Activated CD4-positive, alpha-beta memory T cell treated with anti-CD3 and anti-CD28 coated beads for 36 hours (primary cell): Measurements from ENCODE around the gene MAD1L1. TPM values are rescaled to one million over a fixed set of nuclear protein-coding genes. Genes with fewer than 3 reads are reported as not detected.

Experiments used
- CTCF ChIA-PET: fragments of 350-600 bp; sonication (Branson Sonifier 250); formaldehyde crosslinking; loops from one replicate; lab custom pipeline; 2021; ENCODE audit warnings: antibody characterized with exemption, inconsistent platforms; lab: Charles Lee
- POLR2A ChIA-PET: fragments of 350-600 bp; sonication (Branson Sonifier 250); formaldehyde crosslinking; loops from one replicate; lab custom pipeline; 2021; ENCODE audit warnings: antibody characterized with exemption; lab: Charles Lee
- DNase-seq: peaks from one replicate; pipeline ENCODE4 v3.0.0-alpha.2; 2020
- H3K27ac Mint-ChIP-seq: one replicate; pipeline ENCODE4 v1.8.0; 2021; ENCODE audit warnings: mixed read lengths
- H3K27me3 Mint-ChIP-seq: one replicate; pipeline ENCODE4 v1.8.0; 2021; ENCODE audit warnings: mixed read lengths
- H3K36me3 Mint-ChIP-seq: one replicate; pipeline ENCODE4 v1.8.0; 2021; ENCODE audit warnings: mixed read lengths
- H3K4me1 Mint-ChIP-seq: one replicate; pipeline ENCODE4 v1.8.0; 2021; ENCODE audit warnings: low read depth, mixed read lengths
- H3K4me3 Mint-ChIP-seq: one replicate; pipeline ENCODE4 v1.8.0; 2021; ENCODE audit warnings: mild to moderate bottlenecking, mixed read lengths
- H3K9me3 Mint-ChIP-seq: one replicate; pipeline ENCODE4 v1.8.0; 2021; ENCODE audit warnings: mixed read lengths
- intact Hi-C: fragments of 100-400 bp; cut with micrococcal nuclease; formaldehyde crosslinking; loops from one replicate; pipeline ENCODE4 v1.15.1; 2023
- total RNA-seq, 2 experiments: library from RNA; stranded (reverse); gene quantifications; one replicate each; pipeline ENCODE4 v1.2.3, GENCODE V29; 2021

MAD1L1 gene
- total RNA-seq, 2 experiments from 2014 or later, result 44.4 to 47.8 TPM

- intact Hi-C loops, result no loop called here
- no peak overlapping the region for H3K27ac Mint-ChIP-seq
- no peak for DNase-seq
- ChIA-PET CTCF (no interaction called here), POLR2A (no interaction called here)
- no peaks in the 10 kb centered on the region for H3K4me1 Mint-ChIP-seq
- H3K27me3 Mint-ChIP-seq, result no peaks in the 10 kb centered on the region
- no peaks in the 10 kb centered on the region for H3K9me3 Mint-ChIP-seq
- no peak overlapping the region for H3K4me3 Mint-ChIP-seq
- peaks cover 11% of the 10 kb centered on the region for H3K36me3 Mint-ChIP-seq
These were observed 30.9 kb downstream of the MAD1L1 start for GRCh38 chr7:2201686-2202360.

GRCh38 chr7:2201128-2201527, 31.6 kb downstream of the MAD1L1 start:
- DNase-seq, result no peak
- peaks cover 4% of the 10 kb centered on the region for H3K9me3 Mint-ChIP-seq
- CTCF ChIA-PET, result no interaction called here
- H3K36me3 Mint-ChIP-seq, result peaks cover 17% of the 10 kb centered on the region
- POLR2A ChIA-PET, result no interaction called here
- H3K4me3 Mint-ChIP-seq, result no peak overlapping the region
- intact Hi-C loops, result no loop called here
- no peaks in the 10 kb centered on the region for H3K4me1 Mint-ChIP-seq
- no peak overlapping the region for H3K27ac Mint-ChIP-seq
- H3K27me3 Mint-ChIP-seq, result no peaks in the 10 kb centered on the region

- POLR2A ChIA-PET, result no interaction called here
- Mint-ChIP-seq H3K27me3 (no peaks in the 10 kb centered on the region), H3K9me3 (peaks cover 10% of the 10 kb centered on the region), H3K27ac (no peak overlapping the region), H3K4me1 (no peaks in the 10 kb centered on the region), H3K4me3 (no peak overlapping the region), H3K36me3 (peaks cover 23% of the 10 kb centered on the region)
- CTCF ChIA-PET, result no interaction called here
- DNase-seq, result no peak
- intact Hi-C loops, result no loop called here
These were observed 32.2 kb downstream of the MAD1L1 start for GRCh38 chr7:2200584-2200980.

- DNase-seq, result no peak
- no peak overlapping the region for H3K27ac Mint-ChIP-seq
- peaks cover 26% of the 10 kb centered on the region for H3K36me3 Mint-ChIP-seq
- CTCF ChIA-PET, result no interaction called here
- peaks cover 15% of the 10 kb centered on the region for H3K9me3 Mint-ChIP-seq
- H3K4me3 Mint-ChIP-seq, result no peak overlapping the region
- POLR2A ChIA-PET, result no interaction called here
- H3K4me1 Mint-ChIP-seq, result no peaks in the 10 kb centered on the region
- H3K27me3 Mint-ChIP-seq, result no peaks in the 10 kb centered on the region
- intact Hi-C loops, result no loop called here
These were observed 32.7 kb downstream of the MAD1L1 start for GRCh38 chr7:2199956-2200583.

GRCh38 chr7:2199528-2199927, 33.2 kb downstream of the MAD1L1 start:
- Mint-ChIP-seq H3K27ac (no peak overlapping the region), H3K4me3 (no peak overlapping the region), H3K4me1 (no peaks in the 10 kb centered on the region), H3K9me3 (peaks cover 16% of the 10 kb centered on the region), H3K36me3 (peaks cover 26% of the 10 kb centered on the region), H3K27me3 (no peaks in the 10 kb centered on the region)
- DNase-seq, result no peak
- intact Hi-C loops, result no loop called here
- ChIA-PET POLR2A (no interaction called here), CTCF (no interaction called here)

GRCh38 chr7:2198760-2199159, 34.0 kb downstream of the MAD1L1 start:
- no peak for DNase-seq
- Mint-ChIP-seq H3K4me1 (no peaks in the 10 kb centered on the region), H3K4me3 (no peak overlapping the region), H3K36me3 (peaks cover 28% of the 10 kb centered on the region), H3K9me3 (peaks cover 16% of the 10 kb centered on the region), H3K27me3 (no peaks in the 10 kb centered on the region), H3K27ac (no peak overlapping the region)
- intact Hi-C loops, result no loop called here
- POLR2A ChIA-PET, result no interaction called here
- CTCF ChIA-PET, result no interaction called here

GRCh38 chr7:2198206-2198605, 34.5 kb downstream of the MAD1L1 start:
- ChIA-PET CTCF (no interaction called here), POLR2A (no interaction called here)
- H3K27ac Mint-ChIP-seq, result no peak overlapping the region
- DNase-seq, result no peak
- peaks cover 28% of the 10 kb centered on the region for H3K36me3 Mint-ChIP-seq
- H3K9me3 Mint-ChIP-seq, result peaks cover 16% of the 10 kb centered on the region
- no peaks in the 10 kb centered on the region for H3K4me1 Mint-ChIP-seq
- intact Hi-C loops, result no loop called here
- no peaks in the 10 kb centered on the region for H3K27me3 Mint-ChIP-seq
- H3K4me3 Mint-ChIP-seq, result no peak overlapping the region

GRCh38 chr7:2197436-2198155, 35.1 kb downstream of the MAD1L1 start:
- intact Hi-C loops, result no loop called here
- DNase-seq, result no peak
- CTCF ChIA-PET, result no interaction called here

GRCh38 chr7:2196381-2197378, 36.1 kb downstream of the MAD1L1 start:
- Mint-ChIP-seq H3K27me3 (no peaks in the 10 kb centered on the region), H3K36me3 (peaks cover 32% of the 10 kb centered on the region), H3K27ac (no peak overlapping the region), H3K9me3 (peaks cover 16% of the 10 kb centered on the region), H3K4me3 (no peak overlapping the region), H3K4me1 (no peaks in the 10 kb centered on the region)
- CTCF ChIA-PET, result no interaction called here
- intact Hi-C loops, result no loop called here
- DNase-seq, result no peak
- POLR2A ChIA-PET, result no interaction called here

More at GRCh38 chr7:2197436-2198155, 35.1 kb downstream of the MAD1L1 start:
- H3K27me3 Mint-ChIP-seq, result no peaks in the 10 kb centered on the region
- H3K36me3 Mint-ChIP-seq, result peaks cover 28% of the 10 kb centered on the region
- H3K4me3 Mint-ChIP-seq, result no peak overlapping the region
- POLR2A ChIA-PET, result no interaction called here
- H3K27ac Mint-ChIP-seq, result no peak overlapping the region
- no peaks in the 10 kb centered on the region for H3K4me1 Mint-ChIP-seq
- peaks cover 16% of the 10 kb centered on the region for H3K9me3 Mint-ChIP-seq

- intact Hi-C loops, result no loop called here
- H3K9me3 Mint-ChIP-seq, result peaks cover 16% of the 10 kb centered on the region
- no peak for DNase-seq
- H3K27ac Mint-ChIP-seq, result no peak overlapping the region
- H3K4me3 Mint-ChIP-seq, result no peak overlapping the region
- no peaks in the 10 kb centered on the region for H3K27me3 Mint-ChIP-seq
- ChIA-PET CTCF (interaction anchor here (0.5 to 1.7 kb wide), 7 partner anchors 9 to 617 kb away, joined by 3 to 12 read pairs (median 3); no protein-coding TSS in a partner anchor), POLR2A (no interaction called here)
- H3K36me3 Mint-ChIP-seq, result peaks cover 36% of the 10 kb centered on the region
- H3K4me1 Mint-ChIP-seq, result no peaks in the 10 kb centered on the region
These were observed 37.1 kb downstream of the MAD1L1 start for GRCh38 chr7:2195400-2196246.

GRCh38 chr7:2193575-2194305, 39.0 kb downstream of the MAD1L1 start:
- CTCF ChIA-PET, result no interaction called here

More at GRCh38 chr7:2193575-2194305, 39.0 kb downstream of the MAD1L1 start:
- Mint-ChIP-seq H3K4me3 (no peak overlapping the region), H3K27ac (no peak overlapping the region), H3K4me1 (no peaks in the 10 kb centered on the region), H3K36me3 (peaks cover 45% of the 10 kb centered on the region), H3K27me3 (no peaks in the 10 kb centered on the region), H3K9me3 (peaks cover 23% of the 10 kb centered on the region)
- POLR2A ChIA-PET, result no interaction called here
- intact Hi-C loops, result no loop called here
- DNase-seq, result no peak
